Cerebellar nuclear complex (tissue), 1 donor: Measurements from ENCODE around the gene CHD2.
A peak's percentile ranks its signal among the peaks of the same experiment; 100 is the strongest.

Source experiments
- DNase-seq, 2 experiments: peaks; one replicate each; lab custom pipeline; 2025; lab: John Stamatoyannopoulos, UW

The CHD2 gene

GRCh38 chr15:92885224-92886041 is 14.7 kb upstream of the CHD2 start:
- DNase-seq: no peak

GRCh38 chr15:92886042-92886537 is 14.0 kb upstream of the CHD2 start:
- DNase-seq: no peak

GRCh38 chr15:92886815-92887214 is 13.3 kb upstream of the CHD2 start:
- DNase-seq: no peak

- no peak for DNase-seq
These were observed 12.3 kb upstream of the CHD2 start for GRCh38 chr15:92887869-92888268.

- no peak for DNase-seq
These were observed 10.6 kb upstream of the CHD2 start for GRCh38 chr15:92889390-92890107.

GRCh38 chr15:92891533-92892200 is 8.5 kb upstream of the CHD2 start:
- DNase-seq: no peak

GRCh38 chr15:92892201-92892555 is 7.9 kb upstream of the CHD2 start:
- no peak for DNase-seq

- DNase-seq: no peak
These were observed 6.9 kb upstream of the CHD2 start for GRCh38 chr15:92893200-92893599.

- DNase-seq: no peak
These were observed 3.6 kb upstream of the CHD2 start for GRCh38 chr15:92896561-92896960.

GRCh38 chr15:92897620-92898019 is 2.5 kb upstream of the CHD2 start:
- no peak for DNase-seq

GRCh38 chr15:92898988-92899582 is 1.0 kb upstream of the CHD2 start:
- DNase-seq: no peak

GRCh38 chr15:92899601-92899947 is 550 bp upstream of the CHD2 start:
- DNase-seq: no peak

GRCh38 chr15:92900731-92901071 is 577 bp downstream of the CHD2 start:
- DNase-seq: no peak

- no peak for DNase-seq
These were observed 1.1 kb downstream of the CHD2 start for GRCh38 chr15:92901072-92901761.

- DNase-seq: no peak
These were observed 1.9 kb downstream of the CHD2 start for GRCh38 chr15:92901995-92902394.

GRCh38 chr15:92902737-92903593 is 2.8 kb downstream of the CHD2 start:
- no peak for DNase-seq

- DNase-seq: no peak
These were observed 3.5 kb downstream of the CHD2 start for GRCh38 chr15:92903631-92903965.

GRCh38 chr15:92903966-92904721 is 4.0 kb downstream of the CHD2 start:
- peak; percentile 87 to 92 for DNase-seq

- DNase-seq: no peak
These were observed 4.8 kb downstream of the CHD2 start for GRCh38 chr15:92904722-92905571.
